ENCODE measurements around the gene TRIM3. TPM values are rescaled to one million over a fixed set of nuclear protein-coding genes. Genes with fewer than 3 reads are reported as not detected.

TRIM3 gene
- total RNA-seq, 1 donor from 2014 or later, result 32.5 TPM

GRCh38 chr11:6417907-6418556, 55.7 kb downstream of the TRIM3 start:
- DNase-seq (ENCODE audit: extremely low spot score, unreplicated experiment), result no peak
- peaks cover 10% of the 10 kb centered on the region for H3K4me1 Mint-ChIP-seq (ENCODE audit: unreplicated experiment)
- H3K4me3 Mint-ChIP-seq (ENCODE audit: unreplicated experiment), result no peak overlapping the region
- H3K36me3 Mint-ChIP-seq (ENCODE audit: unreplicated experiment), result no peaks in the 10 kb centered on the region
- H3K27me3 Mint-ChIP-seq (ENCODE audit: unreplicated experiment), result peaks cover 11% of the 10 kb centered on the region
- no peak for TF ChIP-seq CTCF (IDR thresholded peaks at IDR 0.05)
- H3K9me3 Mint-ChIP-seq (ENCODE audit: unreplicated experiment), result no peaks in the 10 kb centered on the region
- no peak overlapping the region for H3K27ac Mint-ChIP-seq (ENCODE audit: unreplicated experiment)

GRCh38 chr11:6415797-6416196, 57.9 kb downstream of the TRIM3 start:
- H3K4me1 Mint-ChIP-seq (ENCODE audit: unreplicated experiment), result peaks cover 10% of the 10 kb centered on the region
- H3K27ac Mint-ChIP-seq (ENCODE audit: unreplicated experiment), result no peak overlapping the region

GRCh38 chr11:6414874-6415328, 58.8 kb downstream of the TRIM3 start:
- no peak for TF ChIP-seq CTCF (IDR thresholded peaks at IDR 0.05)
- Mint-ChIP-seq H3K27me3 (ENCODE audit: unreplicated experiment) (no peaks in the 10 kb centered on the region), H3K4me3 (ENCODE audit: unreplicated experiment) (no peak overlapping the region), H3K27ac (ENCODE audit: unreplicated experiment) (no peak overlapping the region), H3K36me3 (ENCODE audit: unreplicated experiment) (no peaks in the 10 kb centered on the region), H3K9me3 (ENCODE audit: unreplicated experiment) (no peaks in the 10 kb centered on the region), H3K4me1 (ENCODE audit: unreplicated experiment) (peaks cover 6% of the 10 kb centered on the region)
- no peak for DNase-seq (ENCODE audit: extremely low spot score, unreplicated experiment)

More at GRCh38 chr11:6415797-6416196, 57.9 kb downstream of the TRIM3 start:
- no peak for TF ChIP-seq CTCF (IDR thresholded peaks at IDR 0.05)
- Mint-ChIP-seq H3K36me3 (ENCODE audit: unreplicated experiment) (no peaks in the 10 kb centered on the region), H3K4me3 (ENCODE audit: unreplicated experiment) (no peak overlapping the region), H3K27me3 (ENCODE audit: unreplicated experiment) (peaks cover 1% of the 10 kb centered on the region), H3K9me3 (ENCODE audit: unreplicated experiment) (no peaks in the 10 kb centered on the region)
- DNase-seq (ENCODE audit: extremely low spot score, unreplicated experiment), result no peak

GRCh38 chr11:6413791-6414201, 59.9 kb downstream of the TRIM3 start:
- Mint-ChIP-seq H3K9me3 (ENCODE audit: unreplicated experiment) (no peaks in the 10 kb centered on the region), H3K4me1 (ENCODE audit: unreplicated experiment) (no peaks in the 10 kb centered on the region), H3K27me3 (ENCODE audit: unreplicated experiment) (no peaks in the 10 kb centered on the region)

More at GRCh38 chr11:6413791-6414201, 59.9 kb downstream of the TRIM3 start:
- Mint-ChIP-seq H3K36me3 (ENCODE audit: unreplicated experiment) (peaks cover 5% of the 10 kb centered on the region), H3K27ac (ENCODE audit: unreplicated experiment) (no peak overlapping the region), H3K4me3 (ENCODE audit: unreplicated experiment) (no peak overlapping the region)
- TF ChIP-seq CTCF (IDR thresholded peaks at IDR 0.05), result no peak
- no peak for DNase-seq (ENCODE audit: extremely low spot score, unreplicated experiment)
